Measurements from ENCODE around the gene TSPAN14. TPM values are rescaled to one million over a fixed set of nuclear protein-coding genes. Genes with fewer than 3 reads are reported as not detected.

The TSPAN14 gene
- total RNA-seq, 1 experiment from 2014 or later = 46.8 TPM

GRCh38 chr10:80433134-80433533 lies 21.0 kb upstream of the TSPAN14 start:
- no peak overlapping the region for H3K4me2 ChIP-seq (ENCODE audit: insufficient read depth, insufficient read length, low read length)
- Mint-ChIP-seq H3K4me3 (no peak overlapping the region), H3K4me1 (peaks cover 5 to 18% of the 10 kb centered on the region in 2 experiments), H3K36me3 (ENCODE audit: insufficient read depth in 1 of 3, low read depth in 3 of 3) (peaks cover 20 to 34% (median 31%) of the 10 kb centered on the region in 3 experiments; a peak in 6 of 7 replicates), H3K27ac (peak overlapping the region in 2 of 3 experiments; percentile 6 to 25; a peak in 2 of 7 replicates), H3K9me3 (no peaks in the 10 kb centered on the region), H3K27me3 (ENCODE audit: low read depth) (no peaks in the 10 kb centered on the region)
- no peaks in the 10 kb centered on the region for H4K20me1 ChIP-seq (ENCODE audit: control insufficient read depth, insufficient read depth, insufficient read length)
- H3K79me2 ChIP-seq (ENCODE audit: insufficient read depth, low read length) = no peaks in the 10 kb centered on the region
- H3T11ph ChIP-seq (ENCODE audit: low read length) = no peak overlapping the region
- H3K27me3 ChIP-seq (ENCODE audit: insufficient read depth, low read length) = no peaks in the 10 kb centered on the region
- no peak overlapping the region for H2BK20ac ChIP-seq (ENCODE audit: low read depth, low read length, poor library complexity, severe bottlenecking)
- no peak overlapping the region for H3K27ac ChIP-seq (ENCODE audit: insufficient read length, low read depth, low read length)
- no peak overlapping the region for H4K8ac ChIP-seq (replicated peaks; ENCODE audit: insufficient read length, low read depth, low read length)
- H3K79me1 ChIP-seq (ENCODE audit: insufficient read depth, low read depth, low read length, poor library complexity, severe bottlenecking) = no peaks in the 10 kb centered on the region
- H3K23me2 ChIP-seq (ENCODE audit: insufficient read length, low read depth, low read length, poor library complexity, severe bottlenecking) = no peaks in the 10 kb centered on the region
- no peaks in the 10 kb centered on the region; the same call in 1 of the 2 replicates for H3K4me1 ChIP-seq (ENCODE audit: insufficient read depth, low read length)
- no peak overlapping the region for H3K9ac ChIP-seq (ENCODE audit: extremely low read depth, insufficient read length, low read length)
- H3K56ac ChIP-seq (ENCODE audit: insufficient read length, low read depth, low read length) = no peak overlapping the region
- H3K9me3 ChIP-seq (ENCODE audit: control insufficient read depth, low read depth, low read length) = no peaks in the 10 kb centered on the region
- no peak overlapping the region for H2BK12ac ChIP-seq (ENCODE audit: insufficient read length, low read depth, low read length)
- H4K5ac ChIP-seq (ENCODE audit: insufficient read length, low read depth, low read length) = no peak overlapping the region
- H3K18ac ChIP-seq (ENCODE audit: insufficient read length, low read depth, low read length) = no peak overlapping the region
- no peak overlapping the region for H3K14ac ChIP-seq (ENCODE audit: insufficient read depth, low read length)
- no peak overlapping the region for H2AFZ ChIP-seq (ENCODE audit: low read length)
- no peak overlapping the region for H2AK5ac ChIP-seq (ENCODE audit: insufficient read length, low read length)
- no CpG with 5 or more reads among the region's 3 CpGs for WGBS (ENCODE audit: extremely low coverage, insufficient read length, low lambda C conversion rate)
- no peak overlapping the region for H4K91ac ChIP-seq (ENCODE audit: insufficient read length, low read depth, low read length)
- H2BK5ac ChIP-seq (ENCODE audit: insufficient read length, low read length) = no peak overlapping the region
- H3K4ac ChIP-seq (ENCODE audit: low read depth, low read length) = no peak overlapping the region
- no peak for DNase-seq
- TF ChIP-seq, protein P1, sequence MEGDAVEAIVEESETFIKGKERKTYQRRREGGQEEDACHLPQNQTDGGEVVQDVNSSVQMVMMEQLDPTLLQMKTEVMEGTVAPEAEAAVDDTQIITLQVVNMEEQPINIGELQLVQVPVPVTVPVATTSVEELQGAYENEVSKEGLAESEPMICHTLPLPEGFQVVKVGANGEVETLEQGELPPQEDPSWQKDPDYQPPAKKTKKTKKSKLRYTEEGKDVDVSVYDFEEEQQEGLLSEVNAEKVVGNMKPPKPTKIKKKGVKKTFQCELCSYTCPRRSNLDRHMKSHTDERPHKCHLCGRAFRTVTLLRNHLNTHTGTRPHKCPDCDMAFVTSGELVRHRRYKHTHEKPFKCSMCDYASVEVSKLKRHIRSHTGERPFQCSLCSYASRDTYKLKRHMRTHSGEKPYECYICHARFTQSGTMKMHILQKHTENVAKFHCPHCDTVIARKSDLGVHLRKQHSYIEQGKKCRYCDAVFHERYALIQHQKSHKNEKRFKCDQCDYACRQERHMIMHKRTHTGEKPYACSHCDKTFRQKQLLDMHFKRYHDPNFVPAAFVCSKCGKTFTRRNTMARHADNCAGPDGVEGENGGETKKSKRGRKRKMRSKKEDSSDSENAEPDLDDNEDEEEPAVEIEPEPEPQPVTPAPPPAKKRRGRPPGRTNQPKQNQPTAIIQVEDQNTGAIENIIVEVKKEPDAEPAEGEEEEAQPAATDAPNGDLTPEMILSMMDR (conservative IDR thresholded peaks at IDR 0.05) = no peak
- H3K23ac ChIP-seq (ENCODE audit: insufficient read length, low read depth, low read length) = no peak overlapping the region
- H2BK15ac ChIP-seq (ENCODE audit: low read depth, low read length) = no peak overlapping the region
- no peak overlapping the region for H2BK120ac ChIP-seq (ENCODE audit: low read depth, low read length, poor library complexity, severe bottlenecking)
